Activated CD4-positive, alpha-beta memory T cell treated with anti-CD3 and anti-CD28 coated beads for 36 hours (primary cell): Measurements from ENCODE around the gene NUP50. TPM values are rescaled to one million over a fixed set of nuclear protein-coding genes. Genes with fewer than 3 reads are reported as not detected.
"Not testable (repeated sequence)": the region's sequence is repeated elsewhere in the genome, so short reads cannot be mapped to it uniquely, and the experiment has no call there.

Source experiments
- CTCF ChIA-PET: fragments of 350-600 bp; sonication (Branson Sonifier 250); formaldehyde crosslinking; loops from one replicate; lab custom pipeline; 2021; ENCODE audit warnings: antibody characterized with exemption, inconsistent platforms; lab: Charles Lee
- POLR2A ChIA-PET: fragments of 350-600 bp; sonication (Branson Sonifier 250); formaldehyde crosslinking; loops from one replicate; lab custom pipeline; 2021; ENCODE audit warnings: antibody characterized with exemption; lab: Charles Lee
- DNase-seq: peaks from one replicate; pipeline ENCODE4 v3.0.0-alpha.2; 2020
- H3K27ac Mint-ChIP-seq: one replicate; pipeline ENCODE4 v1.8.0; 2021; ENCODE audit warnings: mixed read lengths
- H3K27me3 Mint-ChIP-seq: one replicate; pipeline ENCODE4 v1.8.0; 2021; ENCODE audit warnings: mixed read lengths
- H3K36me3 Mint-ChIP-seq: one replicate; pipeline ENCODE4 v1.8.0; 2021; ENCODE audit warnings: mixed read lengths
- H3K4me1 Mint-ChIP-seq: one replicate; pipeline ENCODE4 v1.8.0; 2021; ENCODE audit warnings: low read depth, mixed read lengths
- H3K4me3 Mint-ChIP-seq: one replicate; pipeline ENCODE4 v1.8.0; 2021; ENCODE audit warnings: mild to moderate bottlenecking, mixed read lengths
- H3K9me3 Mint-ChIP-seq: one replicate; pipeline ENCODE4 v1.8.0; 2021; ENCODE audit warnings: mixed read lengths
- intact Hi-C: fragments of 100-400 bp; cut with micrococcal nuclease; formaldehyde crosslinking; loops from one replicate; pipeline ENCODE4 v1.15.1; 2023
- total RNA-seq, 2 experiments: library from RNA; stranded (reverse); gene quantifications; one replicate each; pipeline ENCODE4 v1.2.3, GENCODE V29; 2021

The NUP50 gene
- total RNA-seq, 2 experiments from 2014 or later: 150 to 156 TPM

DNA sequence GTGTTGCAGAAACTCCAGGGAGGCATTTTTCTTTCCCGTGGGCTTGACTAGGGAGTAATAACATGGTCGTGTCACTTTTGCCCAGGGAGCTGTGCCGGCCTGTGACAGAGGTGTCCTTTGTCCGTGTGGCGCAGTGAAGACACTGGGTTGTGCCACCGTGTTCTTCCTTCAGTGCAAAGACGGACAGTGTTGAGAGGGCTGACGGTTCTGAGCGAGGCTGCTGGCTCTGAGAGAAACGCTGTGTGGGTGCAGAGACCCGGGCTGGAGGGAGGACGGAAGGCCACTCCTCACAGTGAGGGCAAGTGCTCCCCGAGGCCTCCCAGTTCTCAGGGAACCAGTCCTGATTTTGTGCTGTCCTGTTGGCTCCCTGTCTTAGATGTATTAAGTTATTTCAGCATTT lies 20.2 kb downstream of the NUP50 start:
- Mint-ChIP-seq H3K27ac (no peak overlapping the region), H3K36me3 (peaks cover 58% of the 10 kb centered on the region), H3K4me3 (no peak overlapping the region), H3K4me1 (peaks cover 45% of the 10 kb centered on the region), H3K9me3 (no peaks in the 10 kb centered on the region), H3K27me3 (no peaks in the 10 kb centered on the region)
- POLR2A ChIA-PET: no interaction called here
- intact Hi-C loops: no loop called here
- DNase-seq: no peak
- CTCF ChIA-PET: no interaction called here

DNA sequence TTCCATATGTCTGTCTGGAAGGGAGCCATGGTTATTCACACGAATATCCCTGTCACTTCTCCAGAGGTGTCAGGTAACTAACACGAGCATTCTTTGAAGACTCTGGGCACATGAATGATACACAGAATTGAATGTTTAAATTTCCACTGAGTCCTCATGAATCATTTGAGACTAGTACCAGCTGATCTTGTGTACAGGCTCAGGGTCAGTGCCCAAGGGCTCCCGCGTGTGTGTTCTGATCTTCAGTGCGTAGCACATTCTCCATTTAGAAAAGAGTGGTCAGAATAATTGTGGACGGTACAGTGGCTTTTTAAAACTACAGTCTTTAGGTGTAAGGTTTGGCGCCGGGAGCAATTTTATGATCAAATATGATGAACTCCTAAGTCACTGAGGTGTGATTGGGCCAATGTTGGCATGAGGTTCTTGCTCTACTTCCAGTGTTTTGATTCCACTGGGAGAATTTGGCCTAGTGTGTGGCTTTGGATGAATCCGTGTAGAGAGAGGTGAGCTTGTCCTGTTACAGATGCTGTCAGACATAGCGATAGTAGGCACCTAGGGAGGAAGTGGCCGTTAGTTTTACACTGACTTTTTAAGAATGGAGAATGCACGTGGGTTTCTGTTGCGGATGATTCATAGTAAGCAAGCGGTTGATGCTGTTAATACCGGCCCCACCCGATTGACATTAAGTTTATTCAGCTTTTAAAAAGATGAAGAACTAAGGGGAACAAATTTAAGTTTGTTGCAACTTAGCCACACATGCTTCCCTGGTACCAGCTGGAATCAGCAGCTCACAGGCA lies 22.2 kb downstream of the NUP50 start:
- intact Hi-C loops: no loop called here
- peak overlapping the region; percentile 67 for H3K27ac Mint-ChIP-seq
- ChIA-PET POLR2A (no interaction called here), CTCF (no interaction called here)
- H3K9me3 Mint-ChIP-seq: no peaks in the 10 kb centered on the region
- H3K27me3 Mint-ChIP-seq: no peaks in the 10 kb centered on the region
- no peak overlapping the region for H3K4me3 Mint-ChIP-seq
- peaks cover 27% of the 10 kb centered on the region for H3K4me1 Mint-ChIP-seq
- peak; percentile 34 for DNase-seq
- peaks cover 44% of the 10 kb centered on the region for H3K36me3 Mint-ChIP-seq

DNA sequence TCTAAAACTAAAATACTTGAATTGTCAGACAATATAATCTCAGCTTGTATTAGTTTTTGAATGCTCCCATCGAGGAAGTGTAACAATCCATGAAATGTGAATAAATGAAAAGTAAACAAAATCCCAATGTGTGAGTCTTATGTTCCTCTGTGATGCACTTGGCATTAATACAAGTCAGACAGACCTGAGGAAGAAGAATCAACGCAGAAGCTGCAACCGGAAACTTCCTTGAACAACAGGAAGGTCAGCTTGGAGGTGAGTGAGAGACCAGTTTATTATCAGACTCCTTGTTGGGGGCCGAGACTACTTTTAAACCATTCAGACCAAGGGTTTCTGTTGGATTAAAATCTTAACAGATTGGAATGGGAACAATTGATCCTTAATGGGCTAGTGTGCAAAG lies 24.2 kb downstream of the NUP50 start:
- intact Hi-C loops: no loop called here

GRCh38 chr22:45188779-45189178 lies 25.1 kb downstream of the NUP50 start:
- H3K4me1 Mint-ChIP-seq: peaks cover 17% of the 10 kb centered on the region
- H3K27ac Mint-ChIP-seq: no peak overlapping the region
- CTCF ChIA-PET: no interaction called here
- peaks cover 26% of the 10 kb centered on the region for H3K36me3 Mint-ChIP-seq
- no peaks in the 10 kb centered on the region for H3K9me3 Mint-ChIP-seq
- H3K27me3 Mint-ChIP-seq: no peaks in the 10 kb centered on the region
- intact Hi-C loops: no loop called here
- POLR2A ChIA-PET: no interaction called here
- no peak overlapping the region for H3K4me3 Mint-ChIP-seq
- no peak for DNase-seq

More for the DNA sequence above, 24.2 kb downstream of the NUP50 start:
- Mint-ChIP-seq H3K9me3 (no peaks in the 10 kb centered on the region), H3K4me1 (peaks cover 17% of the 10 kb centered on the region), H3K4me3 (no peak overlapping the region), H3K27ac (no peak overlapping the region), H3K27me3 (no peaks in the 10 kb centered on the region), H3K36me3 (peaks cover 33% of the 10 kb centered on the region)
- ChIA-PET POLR2A (no interaction called here), CTCF (no interaction called here)
- DNase-seq: no peak

DNA sequence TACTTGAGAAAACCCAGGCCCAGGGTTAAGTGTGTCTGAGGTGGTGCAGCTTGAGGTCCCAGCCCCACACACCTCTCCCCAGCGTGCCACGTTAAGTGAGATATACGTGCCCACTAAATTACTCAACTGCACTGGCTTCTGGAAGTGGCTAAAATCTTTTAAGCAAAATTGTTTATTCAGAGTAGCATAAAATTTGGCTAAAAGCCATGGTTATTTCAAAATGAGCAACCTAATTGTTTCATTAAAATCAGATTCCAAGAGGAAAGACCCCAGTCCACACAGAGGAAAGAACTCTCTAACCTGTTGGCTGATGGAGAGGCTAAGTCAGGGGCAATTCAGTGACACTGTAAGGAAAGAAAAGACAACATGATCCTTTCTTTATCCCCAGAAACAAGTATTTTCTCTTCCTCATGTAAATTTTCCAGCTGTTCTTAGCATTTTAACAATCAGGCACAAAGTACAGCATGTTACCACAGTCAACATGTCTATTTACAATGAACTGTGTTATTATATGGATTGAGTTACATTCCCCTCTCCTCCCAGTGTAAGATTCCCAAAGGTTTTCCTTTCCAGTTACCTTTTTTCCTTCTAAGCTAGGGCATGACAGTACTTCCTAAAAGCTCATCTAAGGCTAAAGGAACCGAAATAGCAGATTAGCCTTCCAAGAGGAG lies 26.6 kb downstream of the NUP50 start:
- Mint-ChIP-seq H3K9me3 (no peaks in the 10 kb centered on the region), H3K27me3 (no peaks in the 10 kb centered on the region), H3K27ac (no peak overlapping the region), H3K4me1 (peaks cover 14% of the 10 kb centered on the region), H3K36me3 (peaks cover 16% of the 10 kb centered on the region), H3K4me3 (no peak overlapping the region)
- ChIA-PET CTCF (interaction anchor here (0.8 kb wide), 1 partner anchor 19 kb away, joined by 4 read pairs; no protein-coding TSS in a partner anchor), POLR2A (no interaction called here)
- intact Hi-C loops: no loop called here
- no peak for DNase-seq

DNA sequence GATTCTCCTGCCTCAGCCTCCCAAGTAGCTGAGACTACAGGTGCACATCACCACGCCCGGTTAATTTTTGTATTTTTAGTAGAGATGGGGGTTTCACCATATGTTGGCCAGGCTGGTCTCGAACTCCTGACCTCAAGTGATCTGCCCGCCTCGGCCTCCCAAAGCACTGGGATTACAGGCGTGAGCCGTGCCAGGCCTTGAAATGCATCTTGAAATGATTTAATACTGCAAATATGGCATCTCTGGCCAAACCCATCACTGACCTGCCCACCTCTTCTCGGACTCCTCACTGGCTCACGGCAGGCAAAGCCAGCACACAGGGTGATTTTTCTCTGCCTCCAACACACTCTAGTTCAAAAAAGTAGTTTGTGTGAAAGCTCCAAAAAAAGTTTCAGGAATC lies 28.0 kb downstream of the NUP50 start:
- intact Hi-C loops, DNase-seq, POLR2A ChIA-PET, H3K9me3 Mint-ChIP-seq, H3K4me3 Mint-ChIP-seq, H3K27me3 Mint-ChIP-seq, H3K4me1 Mint-ChIP-seq, H3K27ac Mint-ChIP-seq: not testable (repeated sequence)
- peaks cover 12% of the 10 kb centered on the region for H3K36me3 Mint-ChIP-seq
- CTCF ChIA-PET: interaction anchor here (0.7 kb wide), 1 partner anchor 17 kb away, joined by 3 read pairs; no protein-coding TSS in a partner anchor

DNA sequence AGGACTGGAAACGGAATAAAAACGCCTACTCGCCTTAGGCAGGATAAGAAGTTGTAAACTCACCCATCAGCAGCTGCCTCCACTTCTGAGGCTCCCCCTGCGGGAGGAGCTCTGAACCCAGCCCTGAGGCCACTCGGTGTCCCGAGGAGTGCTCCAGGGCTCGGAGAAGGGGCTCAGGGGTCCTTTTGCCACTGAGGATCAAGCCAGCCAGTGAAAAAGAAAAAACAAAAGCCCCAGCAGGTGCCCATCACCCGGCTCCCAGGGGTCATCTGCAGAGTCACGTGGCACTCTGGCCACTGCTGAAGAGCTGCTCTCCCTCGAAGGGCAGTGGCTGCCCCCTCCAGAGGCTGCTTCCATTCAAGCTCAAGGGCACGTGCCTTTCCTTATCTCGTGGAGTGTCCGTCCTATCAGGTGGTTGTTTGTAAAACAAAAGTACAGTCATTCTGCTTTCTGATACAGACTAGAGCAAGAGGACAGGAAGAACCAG lies 29.0 kb downstream of the NUP50 start:
- H3K27me3 Mint-ChIP-seq: no peaks in the 10 kb centered on the region
- no peak overlapping the region for H3K4me3 Mint-ChIP-seq
- H3K27ac Mint-ChIP-seq: no peak overlapping the region
- ChIA-PET CTCF (no interaction called here), POLR2A (no interaction called here)
- intact Hi-C loops: no loop called here
- H3K9me3 Mint-ChIP-seq: no peaks in the 10 kb centered on the region
- peaks cover 5% of the 10 kb centered on the region for H3K36me3 Mint-ChIP-seq
- H3K4me1 Mint-ChIP-seq: peaks cover 2% of the 10 kb centered on the region
- no peak for DNase-seq

DNA sequence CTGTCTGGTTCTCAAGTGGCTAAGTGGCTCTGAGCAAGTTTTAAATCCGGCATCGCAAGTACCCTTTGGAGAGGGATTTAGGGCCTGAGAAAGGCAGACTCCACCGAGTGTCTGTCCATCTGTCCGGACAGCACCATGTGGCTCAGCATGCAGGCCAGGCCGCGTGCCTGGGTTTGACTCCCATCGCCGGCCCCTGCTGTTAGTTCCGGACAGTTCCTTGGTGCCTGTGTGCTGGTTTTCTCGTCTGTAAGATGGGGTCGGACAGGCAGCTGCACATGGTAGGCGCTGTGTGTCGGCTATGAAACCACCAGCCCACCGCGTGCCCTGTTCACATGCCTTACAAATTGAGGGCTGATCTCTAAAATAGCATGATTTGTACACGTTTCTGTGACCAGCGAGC lies 31.0 kb downstream of the NUP50 start:
- H3K9me3 Mint-ChIP-seq: no peaks in the 10 kb centered on the region
- H3K27me3 Mint-ChIP-seq: no peaks in the 10 kb centered on the region
- CTCF ChIA-PET: no interaction called here
- peaks cover 7% of the 10 kb centered on the region for H3K36me3 Mint-ChIP-seq
- DNase-seq: no peak
- H3K27ac Mint-ChIP-seq: no peak overlapping the region
- H3K4me1 Mint-ChIP-seq: no peaks in the 10 kb centered on the region
- intact Hi-C loops: no loop called here
- no peak overlapping the region for H3K4me3 Mint-ChIP-seq
- POLR2A ChIA-PET: no interaction called here

DNA sequence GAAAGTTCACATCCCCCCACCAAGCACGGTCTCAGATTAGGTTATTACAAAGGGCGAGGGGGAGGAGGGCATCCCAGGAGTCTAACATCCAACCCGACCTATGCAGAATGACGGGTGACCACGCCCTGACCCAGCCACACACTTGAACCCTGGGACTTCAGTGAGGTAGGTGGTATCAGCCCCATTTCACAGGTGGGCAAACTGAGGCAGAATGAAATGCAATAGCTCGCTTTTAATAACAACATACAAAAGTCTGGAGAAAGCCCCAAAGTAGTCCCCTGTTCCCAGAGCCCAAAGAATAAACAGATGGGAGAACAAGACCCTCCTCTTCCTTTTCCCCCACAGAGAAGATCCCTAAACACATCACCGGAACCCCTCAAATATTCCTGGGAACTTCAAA lies 31.9 kb downstream of the NUP50 start:
- Mint-ChIP-seq H3K4me3 (no peak overlapping the region), H3K36me3 (peaks cover 11% of the 10 kb centered on the region), H3K27me3 (no peaks in the 10 kb centered on the region), H3K27ac (no peak overlapping the region), H3K4me1 (no peaks in the 10 kb centered on the region), H3K9me3 (no peaks in the 10 kb centered on the region)
- ChIA-PET POLR2A (no interaction called here), CTCF (interaction anchor here (0.8 kb wide), 1 partner anchor 13 kb away, joined by 3 read pairs; no protein-coding TSS in a partner anchor)
- DNase-seq: no peak
- intact Hi-C loops: no loop called here

GRCh38 chr22:45196308-45196707 lies 32.6 kb downstream of the NUP50 start:
- POLR2A ChIA-PET: no interaction called here

GRCh38 chr22:45196926-45197605 lies 33.3 kb downstream of the NUP50 start:
- Mint-ChIP-seq H3K4me1 (no peaks in the 10 kb centered on the region), H3K9me3 (no peaks in the 10 kb centered on the region), H3K27me3 (no peaks in the 10 kb centered on the region), H3K27ac (no peak overlapping the region), H3K36me3 (peaks cover 13% of the 10 kb centered on the region), H3K4me3 (no peak overlapping the region)
- intact Hi-C loops: no loop called here
- ChIA-PET POLR2A (no interaction called here), CTCF (no interaction called here)
- DNase-seq: no peak

More at GRCh38 chr22:45196308-45196707, 32.6 kb downstream of the NUP50 start:
- no peaks in the 10 kb centered on the region for H3K9me3 Mint-ChIP-seq
- H3K4me1 Mint-ChIP-seq: no peaks in the 10 kb centered on the region
- H3K27me3 Mint-ChIP-seq: no peaks in the 10 kb centered on the region
- no peak overlapping the region for H3K4me3 Mint-ChIP-seq
- intact Hi-C loops: no loop called here
- no peak for DNase-seq
- CTCF ChIA-PET: no interaction called here
- no peak overlapping the region for H3K27ac Mint-ChIP-seq
- H3K36me3 Mint-ChIP-seq: peaks cover 12% of the 10 kb centered on the region
